C4-2B (cell line): ENCODE results near the gene PTAR1.

Experiments
- ZFX ChIP-seq: fragments of 450-650 bp; IDR thresholded peaks from 2 replicates; pipeline ENCODE4 v1.6.1; 2017
- TF ChIP-seq, protein P1 (sequence below): fragments of 450-650 bp; conservative IDR thresholded peaks from 2 replicates; pipeline ENCODE4 v1.5.1; 2017; ENCODE audit warnings: mild to moderate bottlenecking

DNA sequence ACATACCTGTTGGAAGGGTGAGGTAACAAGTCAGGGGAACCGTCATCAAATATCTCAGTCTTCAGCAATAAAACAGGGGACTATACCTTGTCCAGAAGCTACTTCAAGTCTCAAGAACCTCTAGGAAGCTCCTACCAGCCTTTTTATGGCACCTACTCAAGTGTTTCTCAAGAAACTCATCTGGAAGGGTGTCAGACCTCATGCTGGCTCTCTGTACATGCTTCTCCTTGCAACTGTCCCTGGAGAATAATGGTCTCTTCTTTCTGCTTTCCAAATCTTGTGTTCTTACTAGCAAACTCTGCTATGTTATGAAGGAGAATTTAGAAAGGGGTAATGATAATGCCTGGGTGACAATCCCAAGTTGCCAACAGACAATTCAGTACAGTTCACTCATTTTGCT, 8.3 kb upstream of the PTAR1 start:
- TF ChIP-seq, protein P1, sequence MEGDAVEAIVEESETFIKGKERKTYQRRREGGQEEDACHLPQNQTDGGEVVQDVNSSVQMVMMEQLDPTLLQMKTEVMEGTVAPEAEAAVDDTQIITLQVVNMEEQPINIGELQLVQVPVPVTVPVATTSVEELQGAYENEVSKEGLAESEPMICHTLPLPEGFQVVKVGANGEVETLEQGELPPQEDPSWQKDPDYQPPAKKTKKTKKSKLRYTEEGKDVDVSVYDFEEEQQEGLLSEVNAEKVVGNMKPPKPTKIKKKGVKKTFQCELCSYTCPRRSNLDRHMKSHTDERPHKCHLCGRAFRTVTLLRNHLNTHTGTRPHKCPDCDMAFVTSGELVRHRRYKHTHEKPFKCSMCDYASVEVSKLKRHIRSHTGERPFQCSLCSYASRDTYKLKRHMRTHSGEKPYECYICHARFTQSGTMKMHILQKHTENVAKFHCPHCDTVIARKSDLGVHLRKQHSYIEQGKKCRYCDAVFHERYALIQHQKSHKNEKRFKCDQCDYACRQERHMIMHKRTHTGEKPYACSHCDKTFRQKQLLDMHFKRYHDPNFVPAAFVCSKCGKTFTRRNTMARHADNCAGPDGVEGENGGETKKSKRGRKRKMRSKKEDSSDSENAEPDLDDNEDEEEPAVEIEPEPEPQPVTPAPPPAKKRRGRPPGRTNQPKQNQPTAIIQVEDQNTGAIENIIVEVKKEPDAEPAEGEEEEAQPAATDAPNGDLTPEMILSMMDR, result no peak
- TF ChIP-seq ZFX, result no peak
